ENCODE measurements around the gene PRSS8.

DNA sequence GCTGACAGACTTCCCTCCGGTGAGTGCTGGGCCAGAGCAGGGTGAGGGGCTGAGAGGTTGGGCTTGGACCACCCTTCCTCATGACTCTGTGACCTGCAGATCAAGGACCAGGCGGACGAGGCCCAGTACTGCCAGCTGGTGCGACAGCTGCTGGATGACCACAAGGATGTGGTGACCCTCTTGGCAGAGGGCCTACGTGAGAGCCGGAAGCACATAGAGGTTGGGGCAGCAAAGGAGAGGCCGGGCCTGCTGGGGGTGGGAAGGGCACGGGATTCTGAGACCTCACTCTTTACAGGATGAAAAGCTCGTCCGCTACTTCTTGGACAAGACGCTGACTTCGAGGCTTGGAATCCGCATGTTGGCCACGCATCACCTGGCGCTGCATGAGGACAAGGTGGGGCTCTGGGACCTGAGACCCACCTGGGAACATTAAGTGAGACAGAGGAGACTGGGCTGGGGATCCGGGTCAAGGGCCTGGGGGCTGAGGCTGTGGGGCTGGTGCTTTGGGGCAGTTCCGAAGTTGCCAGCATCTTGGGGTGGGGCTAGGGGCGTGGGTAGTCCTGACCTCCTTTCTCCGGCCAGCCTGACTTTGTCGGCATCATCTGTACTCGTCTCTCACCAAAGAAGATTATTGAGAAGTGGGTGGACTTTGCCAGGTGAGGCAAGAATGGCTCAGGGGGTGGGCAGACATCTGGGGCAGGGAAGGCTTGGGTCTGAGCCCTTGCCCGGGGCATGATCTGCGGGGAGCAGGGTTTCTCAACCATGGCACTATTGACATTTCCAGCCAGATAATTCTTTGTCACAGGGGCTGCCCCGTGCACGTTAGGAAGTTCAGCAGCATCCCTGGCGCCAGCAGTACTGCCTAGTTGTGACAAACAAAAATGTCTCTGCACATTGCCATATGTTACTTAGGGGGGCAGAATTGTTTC is 25.2 kb downstream of the PRSS8 start:
- no peak for TF ChIP-seq EZH2 (IDR thresholded peaks at IDR 0.05; ENCODE audit: borderline replicate concordance, low read depth, low read length, severe bottlenecking)
- TF ChIP-seq, protein P1, sequence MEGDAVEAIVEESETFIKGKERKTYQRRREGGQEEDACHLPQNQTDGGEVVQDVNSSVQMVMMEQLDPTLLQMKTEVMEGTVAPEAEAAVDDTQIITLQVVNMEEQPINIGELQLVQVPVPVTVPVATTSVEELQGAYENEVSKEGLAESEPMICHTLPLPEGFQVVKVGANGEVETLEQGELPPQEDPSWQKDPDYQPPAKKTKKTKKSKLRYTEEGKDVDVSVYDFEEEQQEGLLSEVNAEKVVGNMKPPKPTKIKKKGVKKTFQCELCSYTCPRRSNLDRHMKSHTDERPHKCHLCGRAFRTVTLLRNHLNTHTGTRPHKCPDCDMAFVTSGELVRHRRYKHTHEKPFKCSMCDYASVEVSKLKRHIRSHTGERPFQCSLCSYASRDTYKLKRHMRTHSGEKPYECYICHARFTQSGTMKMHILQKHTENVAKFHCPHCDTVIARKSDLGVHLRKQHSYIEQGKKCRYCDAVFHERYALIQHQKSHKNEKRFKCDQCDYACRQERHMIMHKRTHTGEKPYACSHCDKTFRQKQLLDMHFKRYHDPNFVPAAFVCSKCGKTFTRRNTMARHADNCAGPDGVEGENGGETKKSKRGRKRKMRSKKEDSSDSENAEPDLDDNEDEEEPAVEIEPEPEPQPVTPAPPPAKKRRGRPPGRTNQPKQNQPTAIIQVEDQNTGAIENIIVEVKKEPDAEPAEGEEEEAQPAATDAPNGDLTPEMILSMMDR (IDR thresholded peaks at IDR 0.05; ENCODE audit: borderline replicate concordance, extremely low read depth, low read length, poor library complexity, severe bottlenecking), result no peak
